ENCODE measurements around the gene FAM9A. TPM values are rescaled to one million over a fixed set of nuclear protein-coding genes. Genes with fewer than 3 reads are reported as not detected.

The FAM9A gene
- total and polyA plus RNA-seq, 3 donors from 2014 or later: 1.8 to 2.8 (median 2.0) TPM

DNA sequence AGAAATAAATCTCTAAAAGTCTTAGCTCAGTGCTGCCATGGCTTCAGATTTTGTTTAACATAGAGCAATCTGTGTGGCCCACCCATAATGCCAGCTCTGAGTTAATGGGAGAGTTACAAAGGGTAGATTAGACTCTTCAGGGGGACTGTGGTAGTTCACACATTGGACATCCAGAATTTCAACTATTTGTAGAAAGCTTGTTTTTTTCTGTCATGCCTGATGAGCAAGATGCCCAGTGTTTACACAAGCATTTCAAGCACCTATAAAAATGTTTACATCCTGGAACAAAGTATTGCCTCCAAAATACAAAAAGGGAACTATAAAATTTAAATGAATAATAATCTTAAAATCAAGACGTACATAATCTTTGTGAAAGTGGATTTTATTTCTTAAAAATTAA, 43.0 kb upstream of the FAM9A start:
- 58 to 67% methylated on average over 1 of the region's 1 CpG for WGBS, 2 donors
- Histone ChIP-seq H3K9me3 (no peaks in the 10 kb centered on the region), H3K36me3 (ENCODE audit: low read depth, missing control alignments) (no peaks in the 10 kb centered on the region), H3K27me3 (no peaks in the 10 kb centered on the region), H3K27ac (no peak overlapping the region), H3K4me1 (no peaks in the 10 kb centered on the region), H3K4me3 (no peak overlapping the region)
- intact Hi-C loops (cut with DNase I; ENCODE audit: low total_unique reads): no loop called here
- TF ChIP-seq CTCF (IDR thresholded peaks at IDR 0.05) (no peak), POLR2A (IDR thresholded peaks at IDR 0.05) (no peak)
- DNase-seq: no peak

GRCh38 chrX:8841911-8842310, 40.7 kb upstream of the FAM9A start:
- intact Hi-C loops (cut with DNase I; ENCODE audit: low total_unique reads): no loop called here
- H3K27ac ChIP-seq: no peak overlapping the region
- 92% methylated on average over 6 of the region's 6 CpGs for WGBS, 2 donors

DNA sequence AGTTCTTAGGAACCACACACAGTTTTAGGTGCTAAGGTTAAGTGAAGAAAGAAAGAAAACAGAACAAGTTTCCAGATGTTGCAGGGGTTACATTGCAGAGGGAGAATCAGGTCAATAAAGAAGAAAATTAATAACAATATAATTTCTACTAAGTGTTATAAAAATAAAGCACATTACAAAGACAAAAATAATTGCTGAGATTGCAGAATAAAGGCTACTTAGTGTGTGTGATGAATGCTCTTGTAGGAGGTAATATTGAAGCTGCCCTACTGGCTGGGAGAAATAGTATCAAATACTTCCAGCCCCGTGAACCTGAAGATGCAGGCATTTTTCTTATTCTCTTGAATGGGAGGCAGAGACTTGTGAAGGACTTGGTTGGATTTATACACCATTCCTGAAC, 33.2 kb upstream of the FAM9A start:
- H3K36me3 ChIP-seq (ENCODE audit: low read depth, missing control alignments): no peaks in the 10 kb centered on the region
- H3K4me3 ChIP-seq: no peak overlapping the region
- no peaks in the 10 kb centered on the region for H3K9me3 ChIP-seq
- TF ChIP-seq CTCF (IDR thresholded peaks at IDR 0.05): no peak
- no peak for TF ChIP-seq POLR2A (IDR thresholded peaks at IDR 0.05)
- intact Hi-C loops (cut with DNase I; ENCODE audit: low total_unique reads): no loop called here
- no peak for DNase-seq
- H3K27ac ChIP-seq: no peak overlapping the region
- H3K4me1 ChIP-seq: no peaks in the 10 kb centered on the region
- H3K27me3 ChIP-seq: no peaks in the 10 kb centered on the region
- WGBS, 2 donors: 56 to 64% methylated on average over 1 of the region's 1 CpG

More at GRCh38 chrX:8841911-8842310, 40.7 kb upstream of the FAM9A start:
- H3K9me3 ChIP-seq: no peaks in the 10 kb centered on the region
- TF ChIP-seq CTCF (IDR thresholded peaks at IDR 0.05) (no peak), POLR2A (IDR thresholded peaks at IDR 0.05) (no peak)
- H3K4me3 ChIP-seq: no peak overlapping the region
- no peaks in the 10 kb centered on the region for H3K27me3 ChIP-seq
- DNase-seq: no peak
- no peaks in the 10 kb centered on the region for H3K4me1 ChIP-seq
- H3K36me3 ChIP-seq (ENCODE audit: low read depth, missing control alignments): no peaks in the 10 kb centered on the region

DNA sequence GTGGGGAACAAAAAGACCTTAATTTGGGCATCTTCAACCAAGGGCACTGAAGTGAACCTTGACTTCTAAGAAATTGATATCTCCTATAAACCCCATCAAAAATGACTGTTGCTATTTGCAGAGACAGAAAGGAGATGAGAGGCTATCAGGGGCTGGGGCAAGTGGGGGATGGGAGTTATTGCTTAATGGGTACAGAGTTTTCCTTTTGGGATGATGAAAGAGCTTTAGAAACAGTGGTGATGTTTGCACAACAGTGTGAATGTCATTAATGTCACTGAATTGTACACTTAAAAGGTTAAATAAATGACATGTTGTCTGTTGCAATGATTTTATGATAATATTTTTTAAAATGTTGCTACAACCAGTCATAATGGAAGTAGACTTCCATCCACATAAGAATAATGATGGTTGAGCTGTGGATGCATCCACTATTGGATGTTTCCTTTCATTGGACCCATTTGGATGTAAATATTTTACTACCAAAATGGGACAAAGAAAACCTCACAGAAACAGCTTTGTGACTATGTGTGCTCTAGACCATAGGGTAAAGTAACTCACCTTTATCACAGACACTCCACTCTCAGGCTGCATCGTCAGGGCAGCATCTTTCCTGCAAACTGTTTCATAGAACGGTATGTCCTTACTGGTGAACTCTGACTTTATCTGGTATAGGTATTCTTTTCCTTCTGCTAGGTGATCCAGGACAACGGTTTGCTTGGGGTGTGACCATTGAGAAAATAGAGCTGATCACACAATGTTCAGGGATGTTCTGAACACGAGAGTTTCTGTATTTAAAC, 31.6 kb upstream of the FAM9A start:
- Histone ChIP-seq H3K27me3 (no peaks in the 10 kb centered on the region), H3K9me3 (no peaks in the 10 kb centered on the region), H3K4me1 (no peaks in the 10 kb centered on the region), H3K4me3 (no peak overlapping the region), H3K36me3 (ENCODE audit: low read depth, missing control alignments) (no peaks in the 10 kb centered on the region), H3K27ac (no peak overlapping the region)
- intact Hi-C loops (cut with DNase I; ENCODE audit: low total_unique reads): no loop called here
- WGBS, 2 donors: 86 to 92% methylated on average over 3 of the region's 4 CpGs
- DNase-seq: no peak
- TF ChIP-seq CTCF (IDR thresholded peaks at IDR 0.05): no peak
- TF ChIP-seq POLR2A (IDR thresholded peaks at IDR 0.05): no peak

DNA sequence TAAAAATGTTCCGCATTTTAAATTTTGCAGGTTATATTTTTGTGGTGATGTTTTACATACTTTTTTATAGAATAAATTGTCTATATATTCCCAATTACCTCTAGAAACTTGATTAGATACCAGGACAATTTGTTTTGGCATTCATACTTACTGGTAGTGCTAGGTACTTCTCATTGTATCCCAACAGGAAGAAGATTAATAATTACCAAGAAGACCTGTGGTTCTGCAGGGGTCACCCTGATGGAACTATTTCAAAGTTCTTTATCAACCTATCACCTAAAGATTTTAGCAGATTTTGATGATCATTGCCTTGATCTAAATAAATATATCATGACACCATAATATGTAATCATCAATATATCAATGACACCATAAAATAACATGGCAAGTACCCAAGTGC, 22.5 kb upstream of the FAM9A start:
- no peak overlapping the region for H3K27ac ChIP-seq
- TF ChIP-seq POLR2A (IDR thresholded peaks at IDR 0.05): no peak
- TF ChIP-seq CTCF (IDR thresholded peaks at IDR 0.05): no peak
- H3K4me3 ChIP-seq: no peak overlapping the region
- no peak for DNase-seq
- H3K36me3 ChIP-seq (ENCODE audit: low read depth, missing control alignments): no peaks in the 10 kb centered on the region
- intact Hi-C loops (cut with DNase I; ENCODE audit: low total_unique reads): no loop called here
- 92% methylated on average over 1 of the region's 1 CpG for WGBS, 2 donors
- no peaks in the 10 kb centered on the region for H3K4me1 ChIP-seq
- no peaks in the 10 kb centered on the region for H3K9me3 ChIP-seq
- no peaks in the 10 kb centered on the region for H3K27me3 ChIP-seq
